Mesenchymal stem cell (in vitro differentiated cells and primary cell): Measurements from ENCODE around the gene FTSJ3.

Source experiments
- DNase-seq: peaks from one replicate; pipeline ENCODE4 v3.0.0-alpha.2; 2013
- H2AFZ ChIP-seq: one replicate; pipeline ENCODE4 v1.6.1; 2013; ENCODE audit warnings: low read depth, mild to moderate bottlenecking, control low read depth, inconsistent platforms, low read length, moderate library complexity
- H2AK5ac ChIP-seq: 2 replicates; pipeline ENCODE4 v1.6.1; 2013; ENCODE audit warnings: low read length, moderate library complexity, mild to moderate bottlenecking, inconsistent platforms; ENCODE audit not compliant: severe bottlenecking
- H2BK120ac ChIP-seq: one replicate; pipeline ENCODE4 v1.6.1; 2013; ENCODE audit warnings: low read depth, mild to moderate bottlenecking, inconsistent platforms, low read length, moderate library complexity
- H2BK12ac ChIP-seq, 2 experiments: one replicate each; pipeline ENCODE4 v1.6.1; 2013; ENCODE audit warnings: inconsistent platforms in 2 of 2, low read length in 2 of 2, mild to moderate bottlenecking in 2 of 2, moderate library complexity in 2 of 2, control low read depth in 1 of 2
- H2BK15ac ChIP-seq: one replicate; pipeline ENCODE4 v1.6.1; 2013; ENCODE audit warnings: mild to moderate bottlenecking, low read depth, inconsistent platforms; ENCODE audit not compliant: poor library complexity, severe bottlenecking
- H2BK5ac ChIP-seq: 2 replicates; pipeline ENCODE4 v1.6.1; 2013; ENCODE audit warnings: low read depth, mild to moderate bottlenecking, low read length, control low read depth, inconsistent platforms; ENCODE audit not compliant: poor library complexity, severe bottlenecking
- H3K14ac ChIP-seq, 2 experiments: one replicate each; pipeline ENCODE4 v1.6.1; 2013; ENCODE audit warnings: inconsistent platforms in 2 of 2, low read length in 2 of 2, control low read depth in 1 of 2, mild to moderate bottlenecking in 1 of 2, moderate library complexity in 1 of 2
- H3K18ac ChIP-seq, 2 experiments: one replicate each; pipeline ENCODE4 v1.6.1; 2013; ENCODE audit warnings: inconsistent platforms in 2 of 2, low read length in 2 of 2, control low read depth in 1 of 2, low read depth in 1 of 2, mild to moderate bottlenecking in 1 of 2
- H3K23ac ChIP-seq, 2 experiments: one replicate each; pipeline ENCODE4 v1.6.1; 2013; ENCODE audit warnings: inconsistent platforms in 2 of 2, low read length in 2 of 2, mild to moderate bottlenecking in 2 of 2, moderate library complexity in 2 of 2, control low read depth in 1 of 2
- H3K27ac ChIP-seq: 2 replicates; pipeline ENCODE4 v1.5.1; 2013; ENCODE audit warnings: mild to moderate bottlenecking, moderate library complexity, low read length, control low read depth, inconsistent platforms; ENCODE audit not compliant: poor library complexity, severe bottlenecking
- H3K27me3 ChIP-seq, 2 experiments: 2 replicates each; pipeline versions ENCODE4 v1.6.1 to v1.7.0; 2013; ENCODE audit warnings: low read length in 2 of 2, mild to moderate bottlenecking in 2 of 2, moderate library complexity in 2 of 2, control low read depth in 1 of 2, inconsistent platforms in 1 of 2; ENCODE audit not compliant: control insufficient read depth in 1 of 2, insufficient read depth in 1 of 2
- H3K36me3 ChIP-seq, 2 experiments: 2 replicates each; pipeline versions ENCODE4 v1.6.1 to v1.7.0; 2013; ENCODE audit warnings: low read length in 2 of 2, control low read depth in 1 of 2, inconsistent platforms in 1 of 2, low read depth in 1 of 2, mild to moderate bottlenecking in 1 of 2; ENCODE audit not compliant: insufficient read depth in 2 of 2, control insufficient read depth in 1 of 2
- H3K4ac ChIP-seq, 2 experiments: one replicate each; pipeline ENCODE4 v1.6.1; 2013; ENCODE audit warnings: inconsistent platforms in 2 of 2, low read length in 2 of 2, mild to moderate bottlenecking in 2 of 2, moderate library complexity in 2 of 2, control low read depth in 1 of 2, low read depth in 1 of 2
- H3K4me1 ChIP-seq: 2 replicates; pipeline ENCODE4 v1.6.1; 2013; ENCODE audit warnings: low read depth, low read length, control low read depth; ENCODE audit not compliant: control insufficient read depth, insufficient read depth
- H3K4me2 ChIP-seq: 2 replicates; pipeline ENCODE4 v1.6.1; 2013; ENCODE audit warnings: low read length, mild to moderate bottlenecking, inconsistent platforms; ENCODE audit not compliant: poor library complexity, severe bottlenecking
- H3K4me3 ChIP-seq, 2 experiments: 2 replicates each; pipeline versions ENCODE4 v1.5.1 to v1.7.0; 2013; ENCODE audit warnings: low read length in 2 of 2, mild to moderate bottlenecking in 2 of 2, control low read depth in 1 of 2, low read depth in 1 of 2; ENCODE audit not compliant: insufficient read depth in 1 of 2
- H3K79me1 ChIP-seq: replicated peaks from 2 replicates; pipeline ENCODE4 v1.6.1; 2013; ENCODE audit warnings: mild to moderate bottlenecking, control low read depth, low read length, inconsistent platforms; ENCODE audit not compliant: poor library complexity, severe bottlenecking
- H3K9ac ChIP-seq: 2 replicates; pipeline ENCODE4 v1.7.0; 2013; ENCODE audit warnings: mild to moderate bottlenecking, low read length, moderate library complexity
- H3K9me3 ChIP-seq: 2 replicates; pipeline ENCODE4 v1.7.0; 2013; ENCODE audit warnings: mild to moderate bottlenecking, low read length; ENCODE audit not compliant: control insufficient read depth
- H4K8ac ChIP-seq: one replicate; pipeline ENCODE4 v1.6.1; 2013; ENCODE audit warnings: inconsistent platforms, mild to moderate bottlenecking, low read length, moderate library complexity
- H4K91ac ChIP-seq: one replicate; pipeline ENCODE4 v1.6.1; 2013; ENCODE audit warnings: mild to moderate bottlenecking, low read length, inconsistent platforms
- WGBS: methylation state at CpG from one replicate; pipeline ENCODE4 v1.1.7; 2013; ENCODE audit warnings: mixed read lengths; 5-methylcytosine and 5-hydroxymethylcytosine counted together

The FTSJ3 gene

GRCh38 chr17:63773272-63774140 is 54.0 kb downstream of the FTSJ3 start, which contains the start of gene CCDC47:
TSS of gene CCDC47 (minus strand) at chr17:63773597. CDS start at chr17:63766175, 7,422 bp downstream.
- peak within 1 kb of the TSS; percentile 82 for H2BK120ac ChIP-seq
- peak within 1 kb of the TSS; percentile 94 to 96 for H3K18ac ChIP-seq
- peak within 1 kb of the TSS; percentile 18 to 60 for H2BK12ac ChIP-seq
- H3K27ac ChIP-seq: peak within 1 kb of the TSS; percentile 100
- peaks cover 7 to 25% of the 10 kb centered on the region in 2 experiments for H3K36me3 ChIP-seq
- peak within 1 kb of the TSS; percentile 85 for H4K91ac ChIP-seq
- H3K79me1 ChIP-seq: no peaks in the 10 kb centered on the region
- H3K4me2 ChIP-seq: peak within 1 kb of the TSS; percentile 92
- peak within 1 kb of the TSS; percentile 91 for H4K8ac ChIP-seq
- peak within 1 kb of the TSS; percentile 97 for H3K9ac ChIP-seq
- H2BK15ac ChIP-seq: peak within 1 kb of the TSS; percentile 30
- H2AFZ ChIP-seq: peak within 1 kb of the TSS; percentile 94
- peak within 1 kb of the TSS; percentile 82 to 92 for H3K4ac ChIP-seq
- H2BK5ac ChIP-seq: peak within 1 kb of the TSS; percentile 98
- peak within 1 kb of the TSS in 1 of 2 experiments; percentile 100 for H3K23ac ChIP-seq
- peak within 1 kb of the TSS in 1 of 2 experiments; percentile 99 for H3K14ac ChIP-seq
- WGBS: 1% methylated on average over 61 of the region's 74 CpGs
- no peaks in the 10 kb centered on the region for H3K9me3 ChIP-seq
- DNase-seq: peak; percentile 100
- H3K27me3 ChIP-seq: no peaks in the 10 kb centered on the region
- H3K4me1 ChIP-seq: peaks cover 3% of the 10 kb centered on the region
- H3K4me3 ChIP-seq: peak within 1 kb of the TSS; percentile 97 to 98
- peak within 1 kb of the TSS; percentile 99 for H2AK5ac ChIP-seq

GRCh38 chr17:63772801-63773271 is 54.6 kb downstream of the FTSJ3 start:
- Histone ChIP-seq H3K27me3 (no peaks in the 10 kb centered on the region), H3K36me3 (peaks cover 7 to 20% of the 10 kb centered on the region in 2 experiments), H3K27ac (peak overlapping the region; percentile 74), H3K79me1 (no peaks in the 10 kb centered on the region), H3K9me3 (no peaks in the 10 kb centered on the region), H3K4me2 (peak overlapping the region; percentile 67), H4K91ac (no peak overlapping the region), H3K9ac (peak overlapping the region; percentile 97), H3K14ac (no peak overlapping the region), H2BK12ac (no peak overlapping the region), H4K8ac (peak overlapping the region; percentile 88), H2BK120ac (no peak overlapping the region), H3K23ac (no peak overlapping the region), H2BK5ac (no peak overlapping the region), H3K4me3 (peak overlapping the region; percentile 94 to 98), H3K18ac (peak overlapping the region; percentile 94 to 96), H2AK5ac (no peak overlapping the region), H3K4me1 (peaks cover 3% of the 10 kb centered on the region), H2AFZ (peak overlapping the region; percentile 94), H2BK15ac (no peak overlapping the region), H3K4ac (peak overlapping the region; percentile 82 to 91)
- WGBS: 7% methylated on average over 7 of the region's 7 CpGs
- peak; percentile 57 for DNase-seq
